Mesothelial cell of epicardium (in vitro differentiated cells): ENCODE measurements around the gene PCDHGB3. TPM values are rescaled to one million over a fixed set of nuclear protein-coding genes. Genes with fewer than 3 reads are reported as not detected.
"Not testable (repeated sequence)": the region's sequence is repeated elsewhere in the genome, so short reads cannot be mapped to it uniquely, and the experiment has no call there.

ENCODE experiments used
- DNase-seq, 2 experiments: peaks; one replicate each; pipeline ENCODE4 v3.0.0; 2021; ENCODE audit warnings: low spot score in 2 of 2; ENCODE audit not compliant: unreplicated experiment in 2 of 2
- H3K27ac Mint-ChIP-seq: 2 replicates; pipeline ENCODE4 v1.8.0; 2021; ENCODE audit warnings: mixed read lengths
- H3K27me3 Mint-ChIP-seq: 2 replicates; pipeline ENCODE4 v1.8.0; 2021; ENCODE audit warnings: low read depth, mixed read lengths
- H3K36me3 Mint-ChIP-seq: 2 replicates; pipeline ENCODE4 v1.8.0; 2021; ENCODE audit warnings: mixed read lengths
- H3K4me1 Mint-ChIP-seq: 2 replicates; pipeline ENCODE4 v1.8.0; 2021; ENCODE audit warnings: mixed read lengths
- H3K4me3 Mint-ChIP-seq: 2 replicates; pipeline ENCODE4 v1.8.0; 2021; ENCODE audit warnings: mild to moderate bottlenecking, moderate library complexity, mixed read lengths
- H3K9me3 Mint-ChIP-seq: 2 replicates; pipeline ENCODE4 v1.8.0; 2021; ENCODE audit warnings: mixed read lengths
- CTCF ChIP-seq: fragments of 200-600 bp; sonication (generic); IDR thresholded peaks from one replicate; pipeline ENCODE4 v1.5.0; 2021; ENCODE audit warnings: antibody characterized with exemption; ENCODE audit not compliant: unreplicated experiment
- total RNA-seq: library from RNA; stranded (reverse); gene quantifications from 3 replicates; pipeline ENCODE4 v1.2.1, GENCODE V29; 2021

The PCDHGB3 gene
- total RNA-seq, 1 donor from 2014 or later = 0.74 TPM

GRCh38 chr5:141338538-141339306, 31.3 kb upstream of the PCDHGB3 start, which contains the start of gene PCDHGA2:
PCDHGA2 (plus strand) TSS chr5:141338760.
- Mint-ChIP-seq H3K27me3 (no peaks in the 10 kb centered on the region), H3K27ac (no peak within 1 kb of the TSS), H3K9me3 (peaks cover 75% of the 10 kb centered on the region), H3K4me3 (no peak within 1 kb of the TSS), H3K36me3 (peaks cover 10% of the 10 kb centered on the region), H3K4me1 (no peaks in the 10 kb centered on the region)
- no peak for TF ChIP-seq CTCF
- no peak for DNase-seq

DNA sequence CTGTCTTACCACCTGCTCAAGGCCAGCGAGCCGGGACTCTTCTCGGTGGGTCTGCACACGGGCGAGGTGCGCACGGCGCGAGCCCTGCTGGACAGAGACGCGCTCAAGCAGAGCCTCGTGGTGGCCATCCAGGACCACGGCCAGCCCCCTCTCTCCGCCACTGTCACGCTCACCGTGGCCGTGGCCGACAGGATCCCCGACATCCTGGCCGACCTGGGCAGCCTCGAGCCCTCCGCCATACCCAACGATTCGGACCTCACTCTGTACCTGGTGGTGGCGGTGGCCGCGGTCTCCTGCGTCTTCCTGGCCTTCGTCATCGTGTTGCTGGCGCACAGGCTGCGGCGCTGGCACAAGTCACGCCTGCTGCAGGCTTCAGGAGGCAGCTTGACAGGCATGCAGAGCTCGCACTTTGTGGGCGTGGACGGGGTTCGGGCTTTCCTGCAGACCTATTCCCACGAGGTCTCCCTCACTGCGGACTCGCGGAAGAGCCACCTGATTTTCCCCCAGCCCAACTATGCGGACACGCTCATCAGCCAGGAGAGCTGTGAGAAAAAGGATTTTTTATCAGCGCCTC, 29.2 kb upstream of the PCDHGB3 start:
- not testable (repeated sequence) for H3K27me3 Mint-ChIP-seq, DNase-seq, H3K4me3 Mint-ChIP-seq, H3K4me1 Mint-ChIP-seq, H3K27ac Mint-ChIP-seq
- peaks cover 15% of the 10 kb centered on the region for H3K36me3 Mint-ChIP-seq
- peaks cover 68% of the 10 kb centered on the region for H3K9me3 Mint-ChIP-seq

- no peak overlapping the region for H3K27ac Mint-ChIP-seq
- H3K4me1 Mint-ChIP-seq = no peaks in the 10 kb centered on the region
- no peaks in the 10 kb centered on the region for H3K27me3 Mint-ChIP-seq
- no peak for DNase-seq
- H3K36me3 Mint-ChIP-seq = peaks cover 15% of the 10 kb centered on the region
- no peak for TF ChIP-seq CTCF
- no peak overlapping the region for H3K4me3 Mint-ChIP-seq
- H3K9me3 Mint-ChIP-seq = peaks cover 60% of the 10 kb centered on the region
Measured at GRCh38 chr5:141342773-141343172, 27.3 kb upstream of the PCDHGB3 start.

DNA sequence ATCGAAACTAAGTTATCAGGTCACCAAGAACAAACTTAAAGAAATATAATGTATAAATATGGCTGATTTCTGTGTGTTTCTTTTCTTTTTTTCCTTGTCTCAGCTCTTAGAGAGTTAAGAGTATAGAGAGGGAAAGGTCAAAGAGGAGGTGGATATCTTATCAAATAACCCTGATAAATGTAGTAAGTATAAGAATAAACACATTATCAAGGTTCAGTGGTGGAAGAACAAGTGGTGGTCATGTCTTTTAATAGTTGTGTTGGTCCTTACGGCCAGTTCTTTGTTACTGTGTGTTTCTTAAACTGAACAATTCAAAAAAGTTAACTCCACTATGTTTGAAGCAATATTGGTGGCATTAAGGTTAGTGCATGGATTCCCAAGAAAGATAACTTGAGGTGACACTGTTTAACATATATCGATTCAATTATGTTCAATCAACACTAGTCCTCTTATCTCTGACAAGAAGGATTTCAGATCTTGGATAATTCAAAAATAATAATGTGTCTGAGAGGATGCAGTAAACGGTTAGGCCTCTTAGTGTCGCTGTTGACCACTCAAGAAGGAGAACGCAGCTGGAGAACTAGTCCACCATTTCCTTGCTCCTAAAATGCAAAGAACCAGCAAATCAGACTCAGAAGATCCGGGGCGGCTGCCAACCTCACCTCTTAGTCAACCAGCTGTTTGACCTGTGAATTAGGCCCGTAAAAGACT, 26.6 kb upstream of the PCDHGB3 start, which contains the start of gene PCDHGA3:
Gene PCDHGA3, plus strand, starts transcription at position 588 of the 711 bp plus-strand sequence. CDS start 205 bp downstream, outside the sequence.
- no peak for DNase-seq
- H3K27ac Mint-ChIP-seq = no peak within 1 kb of the TSS
- TF ChIP-seq CTCF = no peak
- no peaks in the 10 kb centered on the region for H3K4me1 Mint-ChIP-seq
- no peaks in the 10 kb centered on the region for H3K27me3 Mint-ChIP-seq
- peaks cover 58% of the 10 kb centered on the region for H3K9me3 Mint-ChIP-seq
- H3K36me3 Mint-ChIP-seq = peaks cover 15% of the 10 kb centered on the region
- H3K4me3 Mint-ChIP-seq = no peak within 1 kb of the TSS

DNA sequence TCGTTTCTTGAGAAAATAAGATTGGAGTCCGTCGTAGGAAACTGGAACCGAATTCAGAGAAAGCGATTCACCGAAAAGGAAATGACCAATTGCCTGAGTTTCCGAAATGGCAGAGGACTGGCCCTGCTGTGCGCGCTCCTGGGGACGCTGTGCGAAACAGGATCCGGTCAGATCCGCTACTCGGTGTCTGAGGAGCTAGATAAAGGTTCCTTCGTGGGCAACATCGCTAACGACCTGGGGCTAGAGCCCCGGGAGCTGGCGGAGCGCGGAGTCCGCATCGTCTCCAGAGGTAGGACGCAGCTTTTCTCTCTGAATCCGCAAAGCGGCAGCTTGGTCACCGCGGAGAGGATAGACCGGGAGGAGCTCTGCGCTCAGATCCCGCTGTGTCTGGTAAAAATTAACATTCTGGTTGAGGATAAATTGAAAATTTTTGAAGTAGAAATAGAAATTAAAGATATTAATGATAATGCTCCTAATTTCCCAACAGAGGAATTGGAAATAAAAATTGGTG, 26.0 kb upstream of the PCDHGB3 start:
- H3K9me3 Mint-ChIP-seq = peaks cover 61% of the 10 kb centered on the region
- no peak overlapping the region for H3K27ac Mint-ChIP-seq
- DNase-seq = no peak
- no peaks in the 10 kb centered on the region for H3K4me1 Mint-ChIP-seq
- TF ChIP-seq CTCF = no peak
- H3K36me3 Mint-ChIP-seq = peaks cover 15% of the 10 kb centered on the region
- H3K27me3 Mint-ChIP-seq = no peaks in the 10 kb centered on the region
- H3K4me3 Mint-ChIP-seq = no peak overlapping the region
